Esophagus squamous epithelium (tissue), 5 donors: Measurements from ENCODE around the gene ALDH16A1. TPM values are rescaled to one million over a fixed set of nuclear protein-coding genes. Genes with fewer than 3 reads are reported as not detected.

ENCODE experiments used
- DNase-seq: peaks from one replicate; lab custom pipeline; 2025; lab: John Stamatoyannopoulos, UW
- H3K27ac ChIP-seq, 4 donors: fragments of 200-600 bp; sonication (generic); one replicate each; pipeline ENCODE4 v1.5.1; 2016 to 2019; ENCODE audit warnings: mild to moderate bottlenecking in 1 of 4
- H3K27me3 ChIP-seq, 4 donors: fragments of 200-600 bp; sonication (generic); 1 replicate in 3 of 4; 2 replicates in 1 of 4; pipeline versions ENCODE4 v1.5.1 to v1.6.0; 2017 to 2021; ENCODE audit warnings: antibody characterized with exemption in 1 of 4
- H3K36me3 ChIP-seq, 3 donors: fragments of 200-600 bp; sonication (generic); one replicate each; pipeline ENCODE4 v1.5.1; 2016 to 2019
- H3K4me1 ChIP-seq, 3 donors: fragments of 200-600 bp; sonication (generic); one replicate each; pipeline ENCODE4 v1.5.1; 2017 to 2019
- H3K4me3 ChIP-seq, 4 donors: fragments of 200-600 bp; sonication (generic); 1 replicate in 3 of 4; 2 replicates in 1 of 4; pipeline ENCODE4 v1.5.1; 2016 to 2019; ENCODE audit warnings: mild to moderate bottlenecking in 2 of 4, moderate library complexity in 1 of 4
- H3K9me3 ChIP-seq, 3 donors: fragments of 200-600 bp; sonication (generic); one replicate each; pipeline ENCODE4 v1.5.1; 2016 to 2019
- POLR2A ChIP-seq, 4 donors: fragments of 450-650 bp; IDR thresholded peaks; one replicate each; pipeline ENCODE4 v1.6.1; 2017; ENCODE audit warnings: antibody characterized with exemption in 4 of 4, mild to moderate bottlenecking in 4 of 4, moderate library complexity in 3 of 4
- WGBS, 2 donors: methylation state at CpG; one replicate each; pipeline ENCODE4 v1.1.5; 2018; 5-methylcytosine and 5-hydroxymethylcytosine counted together
- intact Hi-C: fragments of 100-400 bp; cut with DNase I; formaldehyde crosslinking; loops from one replicate; pipeline ENCODE4 v1.15.0; 2022
- total RNA-seq, 4 donors: library from RNA; depleted of rRNA; stranded (reverse); fragments of >200 nt; gene quantifications; one replicate each; pipeline ENCODE4 v1.1.0, GENCODE V29; 2016
- TF ChIP-seq, protein P1 (sequence below), 6 experiments: fragments of 450-650 bp in 4 of 6; fragments of 200-600 bp in 2 of 6; sonication (generic) in 2 of 6; IDR thresholded peaks; one replicate each; pipeline ENCODE4 v1.5.1; 2016 to 2019; ENCODE audit warnings: antibody characterized with exemption in 6 of 6, mild to moderate bottlenecking in 4 of 6, moderate library complexity in 4 of 6
- donor health status: DM: yes; HTN: yes; CAD: no.

The ALDH16A1 gene
- total RNA-seq, 4 donors from 2014 or later = 35.9 to 56.5 (median 39.0) TPM

DNA sequence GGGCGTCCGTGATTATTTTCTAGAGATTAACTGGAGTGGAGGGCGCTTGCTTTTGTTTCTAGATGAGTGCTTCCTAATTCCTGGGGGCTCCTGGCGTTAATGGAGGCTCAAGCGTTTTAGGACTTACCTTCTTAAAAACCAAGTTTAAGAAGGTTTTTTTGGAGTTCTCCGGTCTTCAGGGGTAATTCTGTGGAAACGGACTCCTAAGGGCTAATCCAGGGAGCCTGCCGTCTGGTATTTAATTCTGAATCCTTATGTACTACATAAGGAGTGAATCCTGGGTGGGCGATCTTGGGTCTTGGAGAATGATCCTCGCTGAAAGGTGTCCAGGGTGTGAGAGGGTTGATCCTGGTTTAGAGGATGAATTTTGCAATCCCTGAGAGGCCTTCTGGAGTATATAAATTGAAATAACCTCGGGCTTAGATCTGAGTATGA lies 43.6 kb downstream of the ALDH16A1 start:
- 0% methylated on average over 11 of the region's 11 CpGs for WGBS, 2 donors
- Histone ChIP-seq H3K9me3 (no peaks in the 10 kb centered on the region), H3K27ac (peak overlapping the region; percentile 94 to 99 (median 96)), H3K4me3 (peak overlapping the region; percentile 66 to 98 (median 76)), H3K36me3 (peaks cover 20 to 51% (median 28%) of the 10 kb centered on the region in 3 donors), H3K27me3 (no peaks in the 10 kb centered on the region), H3K4me1 (peaks cover 39 to 63% (median 39%) of the 10 kb centered on the region in 3 donors)
- intact Hi-C loops = no loop called here
- TF ChIP-seq, protein P1, sequence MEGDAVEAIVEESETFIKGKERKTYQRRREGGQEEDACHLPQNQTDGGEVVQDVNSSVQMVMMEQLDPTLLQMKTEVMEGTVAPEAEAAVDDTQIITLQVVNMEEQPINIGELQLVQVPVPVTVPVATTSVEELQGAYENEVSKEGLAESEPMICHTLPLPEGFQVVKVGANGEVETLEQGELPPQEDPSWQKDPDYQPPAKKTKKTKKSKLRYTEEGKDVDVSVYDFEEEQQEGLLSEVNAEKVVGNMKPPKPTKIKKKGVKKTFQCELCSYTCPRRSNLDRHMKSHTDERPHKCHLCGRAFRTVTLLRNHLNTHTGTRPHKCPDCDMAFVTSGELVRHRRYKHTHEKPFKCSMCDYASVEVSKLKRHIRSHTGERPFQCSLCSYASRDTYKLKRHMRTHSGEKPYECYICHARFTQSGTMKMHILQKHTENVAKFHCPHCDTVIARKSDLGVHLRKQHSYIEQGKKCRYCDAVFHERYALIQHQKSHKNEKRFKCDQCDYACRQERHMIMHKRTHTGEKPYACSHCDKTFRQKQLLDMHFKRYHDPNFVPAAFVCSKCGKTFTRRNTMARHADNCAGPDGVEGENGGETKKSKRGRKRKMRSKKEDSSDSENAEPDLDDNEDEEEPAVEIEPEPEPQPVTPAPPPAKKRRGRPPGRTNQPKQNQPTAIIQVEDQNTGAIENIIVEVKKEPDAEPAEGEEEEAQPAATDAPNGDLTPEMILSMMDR (IDR thresholded peaks at IDR 0.05) = no peak
- no peak for TF ChIP-seq POLR2A (IDR thresholded peaks at IDR 0.05)
- no peak for DNase-seq

DNA sequence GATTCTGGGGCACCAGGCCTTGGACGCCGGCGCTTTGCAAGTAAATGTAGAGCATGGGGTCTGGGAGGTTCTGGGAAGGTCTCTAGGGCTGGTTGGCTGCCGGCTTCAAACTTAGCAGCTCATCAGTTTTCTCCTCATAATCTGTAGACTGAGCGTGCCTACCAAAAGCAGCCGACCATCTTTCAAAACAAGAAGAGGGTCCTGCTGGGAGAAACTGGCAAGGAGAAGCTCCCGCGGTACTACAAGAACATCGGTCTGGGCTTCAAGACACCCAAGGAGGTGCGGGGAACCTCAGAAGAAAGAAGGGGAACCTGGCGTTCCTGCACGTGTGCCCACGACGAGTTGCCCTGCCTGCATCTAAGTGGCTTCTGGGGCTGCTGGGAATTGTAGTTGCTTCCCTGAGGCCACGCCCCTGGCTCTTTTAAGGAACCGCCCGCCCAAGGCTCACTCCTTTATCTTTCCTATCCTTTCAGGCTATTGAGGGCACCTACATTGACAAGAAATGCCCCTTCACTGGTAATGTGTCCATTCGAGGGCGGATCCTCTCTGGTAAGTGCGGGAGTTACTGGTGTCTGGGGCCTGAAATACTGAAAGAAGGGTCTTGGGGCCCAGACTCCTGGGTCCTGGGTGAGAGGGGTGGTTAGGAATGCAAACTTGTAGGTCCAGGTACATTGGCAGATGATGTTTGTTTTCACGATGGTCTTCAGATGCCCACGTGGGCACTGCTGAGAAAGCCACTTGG lies 44.2 kb downstream of the ALDH16A1 start:
- peak overlapping the region; percentile 94 to 99 (median 96) for H3K27ac ChIP-seq
- DNase-seq = no peak
- peaks cover 39 to 60% (median 39%) of the 10 kb centered on the region in 3 donors for H3K4me1 ChIP-seq
- intact Hi-C loops = no loop called here
- H3K4me3 ChIP-seq = peak overlapping the region; percentile 66 to 98 (median 76)
- no peaks in the 10 kb centered on the region for H3K9me3 ChIP-seq
- H3K36me3 ChIP-seq = peaks cover 20 to 44% (median 22%) of the 10 kb centered on the region in 3 donors
- no peaks in the 10 kb centered on the region for H3K27me3 ChIP-seq
- peak in 1 of 4 donors; percentile 64 for TF ChIP-seq POLR2A (IDR thresholded peaks at IDR 0.05)
- TF ChIP-seq, protein P1 (IDR thresholded peaks at IDR 0.05) = no peak
- 7 to 15% methylated on average over 6 to 22 of the region's 22 CpGs for WGBS, 2 donors

DNA sequence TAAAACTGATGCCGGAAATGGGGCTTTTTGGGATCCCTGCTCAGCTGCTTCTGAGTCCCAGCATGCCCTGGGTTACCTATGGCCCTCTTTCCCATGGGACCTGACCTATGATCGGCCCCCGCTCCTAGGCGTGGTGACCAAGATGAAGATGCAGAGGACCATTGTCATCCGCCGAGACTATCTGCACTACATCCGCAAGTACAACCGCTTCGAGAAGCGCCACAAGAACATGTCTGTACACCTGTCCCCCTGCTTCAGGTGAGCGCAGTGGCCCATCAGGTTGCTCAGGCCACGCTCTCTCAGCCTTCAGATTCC lies 44.7 kb downstream of the ALDH16A1 start:
- Histone ChIP-seq H3K27me3 (no peaks in the 10 kb centered on the region), H3K4me3 (peak overlapping the region in 3 of 4 donors; percentile 74 to 98 (median 77)), H3K27ac (peak overlapping the region; percentile 25 to 99 (median 96)), H3K9me3 (no peaks in the 10 kb centered on the region), H3K36me3 (peaks cover 19 to 39% (median 20%) of the 10 kb centered on the region in 3 donors), H3K4me1 (peaks cover 39 to 65% (median 39%) of the 10 kb centered on the region in 3 donors)
- TF ChIP-seq, protein P1 (IDR thresholded peaks at IDR 0.05) = no peak
- no peak for TF ChIP-seq POLR2A (IDR thresholded peaks at IDR 0.05)
- no peak for DNase-seq
- WGBS, 2 donors = 72 to 74% methylated on average over 7 to 12 of the region's 12 CpGs
- intact Hi-C loops = no loop called here

DNA sequence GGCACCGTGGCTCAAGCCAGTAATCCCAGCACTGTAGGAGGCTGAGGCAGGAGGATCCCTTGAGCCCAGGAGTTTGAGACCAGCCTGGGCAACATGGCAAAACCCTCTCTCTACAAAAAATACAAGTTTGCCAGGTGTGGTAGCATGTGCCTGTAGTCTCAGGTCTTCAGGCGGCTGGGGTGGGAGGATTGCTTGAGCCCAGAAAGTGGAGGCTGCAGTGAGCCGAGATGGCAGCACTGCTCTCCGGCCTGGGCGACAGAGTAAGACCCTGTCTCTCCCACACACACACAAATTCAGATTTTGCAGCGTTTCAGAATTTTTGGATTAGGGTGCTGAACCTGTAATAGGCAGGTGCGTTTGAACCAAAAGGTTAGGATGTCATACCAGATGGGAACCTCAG lies 45.5 kb downstream of the ALDH16A1 start:
- DNase-seq = no peak
- 77 to 80% methylated on average over 7 of the region's 7 CpGs for WGBS, 2 donors

More for the DNA sequence above, 45.5 kb downstream of the ALDH16A1 start:
- Histone ChIP-seq H3K4me3 (peak overlapping the region in 2 of 4 donors; percentile 62 to 74), H3K27ac (peak overlapping the region in 2 of 4 donors; percentile 78 to 90), H3K9me3 (no peaks in the 10 kb centered on the region), H3K27me3 (no peaks in the 10 kb centered on the region), H3K4me1 (peaks cover 39 to 72% (median 39%) of the 10 kb centered on the region in 3 donors), H3K36me3 (peaks cover 19 to 32% (median 20%) of the 10 kb centered on the region in 3 donors)
- intact Hi-C loops = no loop called here
- TF ChIP-seq, protein P1 (IDR thresholded peaks at IDR 0.05) = no peak
- TF ChIP-seq POLR2A (IDR thresholded peaks at IDR 0.05) = no peak
